DOHH2 (cell line): Measurements from ENCODE around the gene SIRPB1.

Experiments
- H3F3A ChIP-seq: fragments of 200-600 bp; sonication (generic), shearing (Covaris generic); 2 replicates; pipeline ENCODE4 v1.6.0; 2016; ENCODE audit warnings: antibody characterized with exemption, mild to moderate bottlenecking; ENCODE audit not compliant: control insufficient read depth, insufficient read depth
- H3K27ac ChIP-seq: fragments of 200-600 bp; sonication (generic); 2 replicates; pipeline ENCODE4 v1.5.1; 2014; ENCODE audit warnings: low read depth, mild to moderate bottlenecking, low read length, moderate library complexity
- H3K27me3 ChIP-seq: fragments of 200-600 bp; sonication (generic); 2 replicates; pipeline ENCODE4 v1.6.1; 2014; ENCODE audit warnings: mild to moderate bottlenecking, low read length, mixed read lengths; ENCODE audit not compliant: control insufficient read depth
- H3K36me3 ChIP-seq: fragments of 200-600 bp; sonication (generic); 2 replicates; pipeline ENCODE4 v1.6.1; 2014; ENCODE audit warnings: mild to moderate bottlenecking, low read length, moderate library complexity, mixed read lengths; ENCODE audit not compliant: control insufficient read depth
- H3K4me1 ChIP-seq: fragments of 200-600 bp; sonication (generic); 2 replicates; pipeline ENCODE4 v1.6.1; 2014; ENCODE audit warnings: mild to moderate bottlenecking, low read length, mixed read lengths; ENCODE audit not compliant: control insufficient read depth
- H3K4me2 ChIP-seq: fragments of 200-600 bp; sonication (generic); 2 replicates; pipeline ENCODE4 v1.6.0; 2014; ENCODE audit warnings: mild to moderate bottlenecking, low read length, moderate library complexity
- H3K4me3 ChIP-seq: fragments of 200-600 bp; sonication (generic); 2 replicates; pipeline ENCODE4 v1.5.1; 2014; ENCODE audit warnings: mild to moderate bottlenecking, low read length, mixed read lengths
- H3K79me2 ChIP-seq: fragments of 200-600 bp; sonication (generic); 2 replicates; pipeline ENCODE4 v1.6.1; 2014; ENCODE audit warnings: mild to moderate bottlenecking, low read length, mixed read lengths; ENCODE audit not compliant: control insufficient read depth
- H3K9me2 ChIP-seq: fragments of 200-600 bp; sonication (generic); replicated peaks from 2 replicates; pipeline ENCODE4 v1.6.1; 2014; ENCODE audit warnings: mild to moderate bottlenecking, low read length, mixed read lengths; ENCODE audit not compliant: control insufficient read depth
- H3K9me3 ChIP-seq: fragments of 200-600 bp; sonication (generic); 2 replicates; pipeline ENCODE4 v1.6.1; 2014; ENCODE audit warnings: antibody characterized with exemption, low read length, mixed read lengths; ENCODE audit not compliant: control insufficient read depth, insufficient read depth
- H4K20me1 ChIP-seq: fragments of 200-600 bp; sonication (generic); 2 replicates; pipeline ENCODE4 v1.6.0; 2014; ENCODE audit warnings: low read depth, mild to moderate bottlenecking, antibody characterized with exemption, low read length, moderate library complexity; ENCODE audit not compliant: control insufficient read depth, insufficient read depth
- CTCF ChIP-seq: fragments of 200-600 bp; sonication (generic); IDR thresholded peaks from one replicate; pipeline ENCODE4 v1.5.1; 2014; ENCODE audit warnings: antibody characterized with exemption, mild to moderate bottlenecking, low read depth, low read length; ENCODE audit not compliant: poor library complexity, severe bottlenecking
- EZH2phosphoT487 ChIP-seq: fragments of 200-600 bp; sonication (generic); IDR thresholded peaks from 2 replicates; pipeline ENCODE4 v1.6.1; 2017; ENCODE audit warnings: borderline replicate concordance, mild to moderate bottlenecking, antibody characterized with exemption, low read length, moderate library complexity, mixed read lengths

Gene SIRPB1

DNA sequence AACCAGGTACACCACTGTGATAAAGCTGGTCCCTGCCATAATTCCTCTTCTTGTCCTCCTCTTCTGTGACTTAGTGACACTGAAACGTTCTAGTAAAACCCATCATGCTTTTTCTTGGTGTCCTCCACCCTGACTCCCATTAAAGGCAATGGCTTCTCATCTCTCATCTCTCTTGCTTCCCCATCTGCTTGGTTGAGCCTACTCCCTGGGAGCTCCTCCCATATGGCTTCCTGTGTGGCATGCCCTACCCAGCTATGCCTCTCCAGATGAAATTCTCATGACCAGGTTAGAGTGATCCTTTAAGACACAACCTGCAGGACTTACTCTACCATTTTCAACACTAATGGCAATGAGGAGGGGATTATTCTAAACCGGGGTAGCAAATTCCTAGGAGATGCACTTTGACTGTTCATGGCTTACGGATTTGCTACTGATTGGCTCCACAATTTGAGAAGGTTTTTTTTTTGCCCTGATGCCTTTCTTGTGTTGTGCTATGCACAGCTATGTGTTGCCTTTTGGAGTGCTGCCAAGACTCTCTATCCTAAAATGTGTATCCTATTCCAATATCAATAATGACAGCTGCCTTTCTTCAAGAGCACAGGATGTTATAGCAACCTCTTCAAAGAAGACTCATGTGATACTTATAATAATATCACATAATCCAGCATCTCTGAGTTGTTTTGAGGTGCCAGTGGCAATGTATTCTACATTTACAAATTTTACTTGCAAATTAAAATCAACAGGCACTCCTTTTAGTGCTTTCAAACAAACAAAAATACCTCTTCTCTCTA is 31.7 kb upstream of the SIRPB1 start:
- Histone ChIP-seq H3K9me2 (no peaks in the 10 kb centered on the region), H3K79me2 (no peaks in the 10 kb centered on the region), H3K27ac (no peak overlapping the region), H3K27me3 (peaks cover 15% of the 10 kb centered on the region), H4K20me1 (no peaks in the 10 kb centered on the region), H3K4me1 (peaks cover 4% of the 10 kb centered on the region; the same call in 1 of the 2 replicates), H3K4me2 (no peak overlapping the region), H3K9me3 (no peaks in the 10 kb centered on the region), H3F3A (no peaks in the 10 kb centered on the region), H3K4me3 (no peak overlapping the region), H3K36me3 (no peaks in the 10 kb centered on the region)
- no peak for TF ChIP-seq EZH2phosphoT487
- TF ChIP-seq CTCF = no peak

- Histone ChIP-seq H3K4me1 (no peaks in the 10 kb centered on the region), H3K4me3 (no peak overlapping the region), H3K27me3 (peaks cover 19% of the 10 kb centered on the region), H3K9me2 (no peaks in the 10 kb centered on the region), H3K9me3 (no peaks in the 10 kb centered on the region), H3K79me2 (no peaks in the 10 kb centered on the region), H3K36me3 (no peaks in the 10 kb centered on the region), H3K4me2 (no peak overlapping the region), H3K27ac (no peak overlapping the region), H3F3A (no peaks in the 10 kb centered on the region), H4K20me1 (no peaks in the 10 kb centered on the region)
- TF ChIP-seq CTCF (no peak), EZH2phosphoT487 (no peak)
Observed at GRCh38 chr20:1648101-1648500, 28.3 kb upstream of the SIRPB1 start.

GRCh38 chr20:1646975-1647431 is 27.2 kb upstream of the SIRPB1 start:
- Histone ChIP-seq H3K4me3 (no peak overlapping the region), H3K36me3 (no peaks in the 10 kb centered on the region), H3K27me3 (peaks cover 18% of the 10 kb centered on the region), H3K9me2 (no peaks in the 10 kb centered on the region), H4K20me1 (no peaks in the 10 kb centered on the region), H3K4me1 (no peaks in the 10 kb centered on the region), H3K27ac (no peak overlapping the region), H3K4me2 (no peak overlapping the region), H3K79me2 (no peaks in the 10 kb centered on the region), H3K9me3 (no peaks in the 10 kb centered on the region), H3F3A (no peaks in the 10 kb centered on the region)
- TF ChIP-seq CTCF = no peak
- TF ChIP-seq EZH2phosphoT487 = no peak
